SIG-M5 treated with dmso at 0.1 percent for 504 hours (cell line): Measurements from ENCODE around the gene FOXO1.

Source experiments
- DNase-seq: peaks from one replicate; lab custom pipeline; 2025; ENCODE audit not compliant: unreplicated experiment; lab: John Stamatoyannopoulos, UW

The FOXO1 gene

DNA sequence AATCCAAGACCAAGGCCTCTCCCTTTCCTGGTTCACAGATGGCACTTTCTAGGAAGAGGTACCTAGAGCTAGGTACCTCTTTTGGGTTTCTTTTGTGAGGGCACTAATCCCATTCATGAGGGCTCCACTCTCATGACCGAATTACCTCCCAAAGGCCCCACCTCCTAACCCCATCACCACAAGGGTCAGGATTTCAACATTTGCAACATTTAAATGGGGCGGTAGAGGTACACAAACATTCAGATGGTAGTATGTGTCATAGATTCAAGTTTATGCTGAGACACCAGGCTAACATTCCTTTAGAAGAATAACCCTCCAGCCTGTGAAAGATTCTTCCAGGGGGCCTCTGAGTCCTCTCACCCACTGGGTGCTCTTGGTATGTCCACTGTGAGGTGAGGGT lies 116.3 kb downstream of the FOXO1 start:
- no peak for DNase-seq

GRCh38 chr13:40549500-40550094 lies 116.8 kb downstream of the FOXO1 start:
- DNase-seq: no peak

GRCh38 chr13:40547591-40548315 lies 118.7 kb downstream of the FOXO1 start:
- no peak for DNase-seq

- no peak for DNase-seq
These were observed 120.4 kb downstream of the FOXO1 start for GRCh38 chr13:40546047-40546446.

GRCh38 chr13:40540328-40541044 lies 126.0 kb downstream of the FOXO1 start:
- DNase-seq: peak; percentile 24

- DNase-seq: no peak
These were observed 126.7 kb downstream of the FOXO1 start for GRCh38 chr13:40539576-40540327.

DNA sequence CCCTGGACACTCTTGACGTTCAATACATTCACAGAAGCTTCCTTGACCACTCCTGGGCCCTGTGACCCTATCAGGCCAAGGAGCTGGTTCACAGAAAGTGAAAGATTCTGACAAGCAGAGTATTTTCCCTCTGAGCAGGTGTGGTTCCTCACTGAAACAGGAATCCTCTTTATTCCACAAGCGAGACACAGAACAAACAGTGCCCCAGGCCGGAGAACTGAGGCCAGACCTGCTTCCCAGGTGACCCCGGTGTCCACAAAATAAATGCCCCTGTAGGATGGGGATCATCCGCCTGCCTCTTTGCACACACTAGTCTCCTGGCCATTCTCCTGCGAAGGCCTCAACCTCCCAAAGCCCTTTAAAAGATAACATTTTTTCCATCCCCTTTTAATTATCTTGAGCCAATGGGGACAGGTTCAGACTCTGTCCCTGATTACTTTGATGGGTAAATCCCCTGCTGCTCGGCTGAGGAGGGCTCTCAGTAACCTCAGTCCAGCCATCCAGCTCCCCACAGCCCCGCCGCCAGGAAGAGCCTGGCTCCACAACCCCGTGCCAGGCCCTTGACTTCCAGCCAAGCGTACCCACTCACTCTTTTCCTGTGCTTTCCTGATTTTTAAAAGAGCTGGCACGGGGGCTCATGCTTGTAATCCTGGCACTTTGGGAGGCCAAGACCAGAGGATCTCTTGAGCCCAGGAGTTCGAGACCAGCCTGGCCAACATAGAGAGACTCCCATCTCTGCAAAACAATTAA lies 129.1 kb downstream of the FOXO1 start:
- no peak for DNase-seq

DNA sequence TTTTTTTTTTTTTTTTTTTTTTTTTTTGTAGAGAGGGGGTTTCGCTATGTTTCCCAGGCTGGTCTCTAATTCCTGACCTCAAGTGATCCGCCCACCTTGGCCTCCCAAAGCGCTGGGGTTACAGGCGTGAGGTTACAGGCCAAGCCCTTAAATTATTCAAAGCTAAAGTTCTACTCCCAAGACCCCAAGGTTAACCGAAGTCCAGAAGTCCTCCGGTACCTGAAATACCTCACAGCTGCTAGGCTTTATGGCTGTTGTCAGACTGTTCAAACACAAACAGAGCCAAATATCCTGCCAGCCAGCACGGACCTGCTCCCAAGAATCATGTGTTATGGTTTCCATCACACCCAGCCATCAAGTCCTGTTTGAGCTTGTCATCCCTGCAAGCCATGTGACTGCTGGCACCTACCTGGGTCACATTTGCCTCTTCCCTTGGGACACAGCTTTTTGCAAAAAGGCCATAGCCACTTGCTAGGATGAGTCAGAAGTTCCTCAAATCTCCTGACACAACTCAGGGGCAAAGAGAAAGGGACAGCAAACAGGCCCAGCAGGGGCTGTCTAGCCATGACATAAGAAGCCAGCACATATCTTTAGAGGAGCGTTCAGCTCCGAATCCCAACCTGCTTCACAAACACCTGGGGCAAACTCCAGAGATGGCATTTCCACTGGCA lies 129.9 kb downstream of the FOXO1 start:
- DNase-seq: peak; percentile 29

GRCh38 chr13:40535345-40535836 lies 131.1 kb downstream of the FOXO1 start:
- no peak for DNase-seq

GRCh38 chr13:40534456-40534855 lies 132.0 kb downstream of the FOXO1 start:
- no peak for DNase-seq

DNA sequence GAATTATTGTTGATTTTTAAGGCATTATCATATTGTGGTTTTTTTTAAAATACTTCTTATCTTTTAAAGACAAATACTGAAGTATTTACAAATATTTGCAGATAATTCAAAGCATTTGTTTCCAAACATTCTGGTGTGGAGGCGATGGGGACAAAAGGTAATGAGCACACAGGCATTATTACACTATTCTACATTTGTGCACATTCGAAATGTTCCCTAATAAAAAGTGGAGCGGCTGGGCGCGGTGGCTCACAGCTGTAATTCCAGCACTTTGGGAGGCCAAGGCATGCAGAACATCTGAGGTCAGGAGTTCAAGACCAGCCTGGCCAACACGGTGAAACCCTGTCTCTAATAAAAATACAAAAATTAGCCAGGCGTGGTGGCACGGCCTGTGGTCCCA lies 133.4 kb downstream of the FOXO1 start:
- no peak for DNase-seq

DNA sequence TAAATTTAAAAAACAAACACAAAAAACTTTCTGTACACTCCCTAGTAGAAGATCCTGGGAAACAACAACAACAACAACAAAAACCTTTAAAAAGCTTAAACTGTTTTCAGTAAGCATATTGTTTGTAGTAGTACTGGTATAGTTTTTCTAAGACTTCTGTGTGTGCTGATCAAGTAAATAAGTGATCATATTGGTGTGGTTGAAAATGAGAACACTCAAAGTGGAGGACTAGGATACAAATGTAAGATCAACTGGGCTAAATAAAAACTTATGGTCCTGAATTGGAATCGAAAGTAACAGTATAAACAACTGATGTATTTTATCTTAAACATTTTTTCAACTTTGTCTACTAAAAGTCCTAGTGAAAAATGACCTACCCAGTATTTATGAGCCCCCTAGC lies 135.5 kb downstream of the FOXO1 start:
- no peak for DNase-seq

DNA sequence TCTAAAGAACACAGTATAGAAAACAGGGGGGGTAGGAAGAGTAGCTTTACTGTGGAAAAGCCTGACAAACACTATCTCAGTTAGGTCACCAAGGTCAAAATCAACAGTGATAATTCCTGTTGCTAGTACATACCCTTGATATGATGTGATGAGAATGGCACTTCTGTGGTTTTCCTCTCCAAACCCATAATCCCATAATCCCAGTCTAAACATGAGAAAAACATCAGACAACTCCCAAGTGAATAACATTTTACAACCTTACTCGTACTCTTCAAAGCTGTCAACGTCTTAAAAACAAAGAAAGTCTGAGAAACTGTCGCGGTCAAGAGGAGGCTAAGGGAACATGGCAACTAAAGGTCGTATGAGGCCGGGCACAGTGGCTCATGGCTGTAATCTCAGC lies 137.6 kb downstream of the FOXO1 start:
- DNase-seq: no peak

DNA sequence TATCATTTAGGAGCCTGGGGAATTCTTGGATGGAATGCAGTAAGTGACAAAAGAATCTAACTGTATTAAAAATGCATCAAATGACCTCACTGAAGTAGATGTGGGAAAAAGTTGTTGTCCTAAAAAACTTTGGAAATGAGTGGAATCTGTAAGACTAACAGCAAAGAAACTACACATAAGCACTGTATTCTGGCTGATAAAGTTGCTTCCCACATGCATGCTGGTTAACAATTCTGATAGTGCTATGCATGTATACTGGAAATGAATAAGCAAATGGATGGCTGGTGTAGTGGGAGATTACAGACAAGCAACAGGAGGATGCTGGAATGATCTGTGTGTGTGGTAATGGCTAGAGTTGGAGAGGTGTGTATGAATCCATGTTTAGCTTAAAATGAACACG lies 138.5 kb downstream of the FOXO1 start:
- no peak for DNase-seq

DNA sequence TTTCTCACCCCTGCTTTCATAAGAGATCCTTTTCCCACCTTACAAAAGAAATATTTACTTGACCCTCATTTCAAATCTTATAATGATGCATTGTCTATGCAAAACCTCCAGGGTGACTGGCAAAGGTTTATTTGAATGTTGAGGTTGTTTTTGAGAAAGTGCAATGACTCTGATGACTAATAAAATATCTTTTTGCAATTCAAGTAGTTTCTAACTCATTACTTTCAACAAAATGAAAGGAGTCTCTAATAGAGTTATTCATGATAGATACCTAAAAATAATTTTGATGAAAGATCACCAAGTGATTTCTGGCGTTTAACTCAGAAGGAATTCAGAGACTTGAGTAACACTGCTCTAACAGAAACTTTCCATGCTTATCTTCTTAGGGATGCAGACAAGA lies 144.2 kb downstream of the FOXO1 start:
- no peak for DNase-seq

GRCh38 chr13:40520916-40521315 lies 145.5 kb downstream of the FOXO1 start:
- no peak for DNase-seq

DNA sequence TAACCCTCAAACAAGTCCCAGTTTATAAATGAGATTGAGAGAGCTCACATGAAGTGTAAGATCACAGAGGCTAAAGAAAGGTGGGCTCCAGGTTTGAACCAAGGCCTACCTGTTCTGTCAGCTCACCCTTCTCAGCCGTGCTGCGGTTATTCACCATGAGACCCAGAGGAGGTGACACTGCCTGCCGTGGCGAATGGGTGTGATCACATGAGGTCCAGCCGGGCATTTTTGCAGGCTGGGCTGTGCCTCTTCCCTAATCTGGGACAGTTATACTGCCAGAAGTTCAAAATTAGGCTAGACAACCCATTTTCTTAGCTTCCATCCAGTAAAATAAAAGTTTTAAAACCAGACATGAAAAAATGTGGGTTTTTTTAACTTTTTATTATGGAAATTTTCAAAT lies 146.8 kb downstream of the FOXO1 start:
- no peak for DNase-seq

DNA sequence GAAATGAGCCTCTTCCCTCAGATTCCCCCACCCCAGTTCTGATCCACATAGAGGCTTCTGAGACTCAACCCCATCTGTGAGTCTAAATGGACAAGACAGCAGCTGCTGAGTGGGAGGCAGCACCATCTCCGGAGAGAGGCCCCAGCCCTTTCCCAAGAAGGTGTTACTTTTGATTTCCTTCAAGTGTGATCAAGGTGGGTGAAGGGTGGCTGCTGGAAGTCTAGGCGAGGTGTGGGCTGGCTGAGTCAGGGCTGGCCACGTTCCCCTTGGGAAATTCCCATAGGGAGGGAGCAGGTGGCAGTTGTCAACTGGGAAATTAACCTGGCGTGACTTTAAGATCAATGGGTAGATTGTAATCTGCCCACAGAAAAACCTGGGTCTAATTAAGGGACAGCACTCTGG lies 148.0 kb downstream of the FOXO1 start:
- no peak for DNase-seq

- no peak for DNase-seq
These were observed 148.7 kb downstream of the FOXO1 start for GRCh38 chr13:40517486-40518480.
